Measurements from ENCODE around the gene CTIF.

Gene CTIF

DNA sequence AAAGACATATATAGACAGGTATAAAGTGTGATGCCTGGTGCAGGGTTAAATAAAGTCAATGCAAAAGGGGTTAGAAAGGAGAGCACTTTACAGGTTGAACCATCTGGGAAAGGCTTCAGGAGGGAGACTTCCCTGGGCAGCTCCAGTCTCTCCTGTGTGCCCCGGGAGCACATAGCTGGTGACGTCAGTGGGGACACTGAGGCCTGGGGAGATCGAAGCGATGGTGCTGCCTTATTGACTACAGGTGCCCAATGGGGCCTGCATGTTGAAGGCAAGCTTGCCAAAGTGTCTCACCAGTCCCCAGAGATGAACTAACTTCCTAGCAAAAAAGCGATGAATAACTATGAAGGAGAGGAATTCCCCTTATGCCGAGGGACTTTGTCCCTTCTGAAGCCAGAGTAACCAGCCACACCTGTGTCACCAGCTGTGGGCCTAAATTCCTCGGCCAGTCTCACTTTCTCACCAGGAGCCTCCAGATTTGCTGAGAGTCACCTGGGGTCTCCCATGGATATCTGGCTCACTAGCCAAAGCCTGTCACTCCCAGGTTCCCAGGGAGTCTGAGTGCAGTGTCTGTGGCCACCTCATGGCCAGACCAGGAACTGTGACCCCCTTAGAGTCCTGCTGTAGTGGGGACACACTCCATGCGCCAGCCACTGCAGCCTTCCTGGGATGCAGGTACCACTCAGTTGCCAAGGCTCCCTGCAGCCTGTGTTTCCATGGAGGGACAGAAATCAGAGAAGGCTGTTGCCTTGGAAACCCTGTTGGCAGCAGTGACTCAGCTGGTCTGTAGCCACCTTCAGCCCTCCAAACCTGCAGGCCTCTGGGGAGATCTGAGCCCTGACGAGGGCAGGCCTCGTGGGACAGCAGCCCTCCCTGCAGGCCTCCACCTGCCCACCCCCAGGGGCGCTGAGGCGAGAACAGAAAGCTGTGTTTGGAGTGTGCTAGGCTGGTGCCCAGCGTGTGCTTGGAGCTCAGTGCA lies 128.7 kb downstream of the CTIF start:
- DNase-seq (ENCODE audit: low read depth): no peak

GRCh38 chr18:48668466-48669179 lies 129.8 kb downstream of the CTIF start:
- no peak for DNase-seq (ENCODE audit: low read depth)

DNA sequence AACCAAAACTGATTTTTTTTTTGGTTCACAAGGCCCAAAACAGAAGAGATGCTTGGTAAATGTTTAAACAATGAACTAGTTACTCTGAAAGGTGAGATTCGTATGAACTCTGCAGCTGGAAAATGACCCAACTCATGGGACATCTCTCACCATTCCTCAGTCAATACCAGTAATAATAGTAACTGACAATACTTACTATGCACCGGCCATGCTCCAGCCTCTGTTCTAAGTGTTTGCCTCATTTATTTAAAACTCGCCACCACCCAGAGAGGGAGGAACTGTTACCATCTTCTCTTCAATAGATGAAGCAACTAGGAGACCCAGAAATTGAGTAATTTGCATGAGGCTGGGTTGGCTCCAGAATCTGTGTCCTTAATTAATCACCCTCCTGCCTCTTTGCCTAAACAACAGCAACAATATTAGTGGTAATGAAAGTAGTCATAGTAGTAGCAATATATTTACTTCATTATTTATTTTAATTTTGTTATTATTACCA lies 130.4 kb downstream of the CTIF start:
- no peak for DNase-seq (ENCODE audit: low read depth)

- no peak for DNase-seq (ENCODE audit: low read depth)
Measured at GRCh38 chr18:48669991-48670750, 131.3 kb downstream of the CTIF start.

- DNase-seq (ENCODE audit: low read depth): no peak
Measured at GRCh38 chr18:48670751-48671560, 132.1 kb downstream of the CTIF start.

- DNase-seq (ENCODE audit: low read depth): no peak
Measured at GRCh38 chr18:48671561-48671945, 132.7 kb downstream of the CTIF start.

- DNase-seq (ENCODE audit: low read depth): no peak
Measured at GRCh38 chr18:48672671-48673340, 134.0 kb downstream of the CTIF start.

GRCh38 chr18:48673456-48673852 lies 134.6 kb downstream of the CTIF start:
- no peak for DNase-seq (ENCODE audit: low read depth)

- DNase-seq (ENCODE audit: low read depth): no peak
Measured at GRCh38 chr18:48673853-48674721, 135.3 kb downstream of the CTIF start.

- DNase-seq (ENCODE audit: low read depth): no peak
Measured at GRCh38 chr18:48674758-48675351, 136.0 kb downstream of the CTIF start.

DNA sequence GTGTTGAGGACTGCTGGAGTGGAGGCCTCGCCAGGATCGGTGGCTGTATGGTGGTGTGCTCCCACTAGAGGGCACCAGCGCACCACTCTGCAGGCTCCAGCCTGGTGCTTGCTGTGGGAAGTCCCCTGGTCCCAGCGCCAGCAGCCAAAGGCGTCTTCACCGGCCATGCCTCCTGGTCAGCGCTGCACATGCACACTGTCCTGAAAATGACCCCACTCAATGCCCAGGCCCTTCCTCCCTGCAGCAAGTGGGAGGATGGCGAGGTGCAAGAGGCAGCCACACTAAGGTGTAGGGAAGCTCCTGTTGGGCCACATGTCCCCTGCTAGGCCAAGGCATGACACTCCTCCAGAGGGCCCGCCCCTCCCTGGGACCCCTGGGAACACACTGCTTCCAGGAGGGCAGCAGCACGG lies 136.5 kb downstream of the CTIF start:
- DNase-seq (ENCODE audit: low read depth): peak; percentile 77

DNA sequence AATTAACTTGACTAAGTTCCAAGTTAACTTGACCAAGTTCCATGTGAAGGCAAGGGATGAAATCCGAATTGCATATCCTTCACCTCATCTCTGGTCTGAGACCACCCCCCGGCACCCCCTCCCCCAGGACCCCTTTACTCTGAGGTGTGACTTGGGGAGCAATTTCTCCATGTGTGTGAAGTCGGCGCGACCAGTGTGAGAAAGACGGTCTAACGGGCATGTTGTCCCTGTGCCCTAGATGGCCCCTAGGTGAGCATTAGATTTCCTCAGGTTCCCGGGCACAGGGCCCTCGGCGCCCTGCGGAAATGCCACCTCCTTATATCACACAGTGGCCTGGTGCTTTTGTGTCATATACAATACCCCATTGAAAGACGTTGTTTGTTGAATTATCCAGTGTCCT lies 137.1 kb downstream of the CTIF start:
- no peak for DNase-seq (ENCODE audit: low read depth)

GRCh38 chr18:48676346-48676745 lies 137.5 kb downstream of the CTIF start:
- no peak for DNase-seq (ENCODE audit: low read depth)

- peak; percentile 14 for DNase-seq (ENCODE audit: low read depth)
Measured at GRCh38 chr18:48676756-48677368, 138.0 kb downstream of the CTIF start.

DNA sequence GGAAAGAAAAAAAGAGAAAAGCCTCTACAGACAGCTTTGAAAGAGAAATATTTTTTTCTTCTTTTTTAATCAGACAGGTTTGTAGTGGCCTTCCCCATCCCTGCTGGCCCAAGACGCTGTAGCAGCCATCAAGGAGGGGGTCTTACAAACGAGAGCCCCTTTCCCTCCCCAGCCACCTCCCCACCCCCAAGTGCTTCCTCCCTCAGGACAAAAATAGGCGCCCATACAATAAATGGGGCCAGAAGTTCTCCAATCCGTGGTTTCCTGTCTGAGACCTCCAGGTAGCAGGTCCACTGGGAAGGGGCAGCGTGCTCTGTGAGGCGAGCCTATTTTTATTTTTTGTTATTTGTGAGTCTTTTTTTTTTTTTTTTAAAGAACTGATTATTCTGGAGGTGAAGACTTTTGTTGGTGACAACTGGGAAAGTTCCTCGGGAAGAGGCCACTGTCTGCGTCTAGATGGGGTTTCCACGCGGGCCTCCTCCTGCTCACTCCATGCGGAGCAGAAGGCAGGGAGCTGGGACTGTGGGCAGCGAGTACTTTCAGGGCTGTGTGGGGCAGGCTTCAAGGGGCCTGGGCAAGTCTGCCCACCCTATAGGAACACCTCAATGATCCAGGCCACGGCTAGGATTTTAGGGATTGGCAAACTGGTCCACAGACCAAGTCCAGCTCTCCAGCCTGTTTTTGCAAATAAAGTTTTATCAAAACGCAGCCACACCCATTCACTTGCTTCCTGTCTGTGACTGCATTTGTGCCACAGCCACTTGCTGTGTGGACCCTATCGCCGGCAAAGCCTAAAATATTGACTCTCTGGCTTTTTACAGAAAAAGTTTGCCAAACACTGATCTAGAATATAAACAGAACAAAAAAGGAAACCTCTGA lies 139.6 kb downstream of the CTIF start:
- no peak for DNase-seq (ENCODE audit: low read depth)

DNA sequence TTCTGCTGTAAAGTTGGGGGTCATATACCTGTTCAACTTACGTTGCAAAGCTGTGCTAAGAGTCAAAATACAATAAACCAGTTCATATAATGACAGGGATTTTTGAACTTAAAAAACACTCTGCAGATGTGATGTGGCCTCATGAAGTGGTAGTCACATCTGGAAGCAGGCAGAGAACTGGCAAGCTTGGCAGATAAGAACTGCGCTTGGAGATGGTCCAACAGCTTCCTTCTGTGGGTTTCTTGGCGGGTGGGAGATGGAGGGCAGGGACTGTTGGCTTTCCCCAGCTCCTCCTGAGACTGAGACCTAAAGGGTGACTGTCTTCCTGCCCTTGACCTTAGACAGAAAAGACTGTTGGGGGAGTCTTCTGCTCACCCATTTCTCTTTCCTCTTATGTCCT lies 140.4 kb downstream of the CTIF start:
- peak; percentile 49 for DNase-seq (ENCODE audit: low read depth)

GRCh38 chr18:48680339-48681250 lies 141.8 kb downstream of the CTIF start:
- no peak for DNase-seq (ENCODE audit: low read depth)

All from fibroblast of gingiva (primary cell).